Keratinocyte (primary cell): ENCODE measurements around the gene PUM1.

Source experiments
- CTCF ChIP-seq, 3 experiments: IDR thresholded peaks in 1 of 3; conservative IDR thresholded peaks in 1 of 3; optimal IDR thresholded peaks in 1 of 3; 2 replicates in 2 of 3; 3 replicates in 1 of 3; pipeline versions ENCODE3 to v1.5.1; 2011; ENCODE audit warnings: low read length in 3 of 3, mild to moderate bottlenecking in 3 of 3, moderate library complexity in 2 of 3, control low read depth in 1 of 3, inconsistent platforms in 1 of 3; ENCODE audit not compliant: insufficient read depth in 2 of 3; ENCODE audit errors: extremely low read depth in 1 of 3
- EZH2 ChIP-seq: IDR thresholded peaks from one replicate; pipeline ENCODE4 v1.6.1; 2012; ENCODE audit warnings: inconsistent platforms, mild to moderate bottlenecking, low read length, moderate library complexity

GRCh38 chr1:30915491-30916230 is 149.9 kb downstream of the PUM1 start:
- TF ChIP-seq CTCF (optimal IDR thresholded peaks at IDR 0.05 in 1 of 3, IDR thresholded peaks at IDR 0.05 in 1 of 3, conservative IDR thresholded peaks at IDR 0.05 in 1 of 3; ENCODE audit: extremely low read depth in 1 of 3, insufficient read depth in 2 of 3, low read length in 3 of 3) (no peak), EZH2 (no peak)
